Gastroesophageal sphincter (tissue), 4 donors: ENCODE results near the gene AGFG2. TPM values are rescaled to one million over a fixed set of nuclear protein-coding genes. Genes with fewer than 3 reads are reported as not detected.

ENCODE experiments used
- ATAC-seq: fragments of 150-250 bp; one replicate; pipeline ENCODE4 v1.9.1; 2016; ENCODE audit warnings: mild to moderate bottlenecking, moderate library complexity
- H3K27ac ChIP-seq, 4 donors: fragments of 200-600 bp; sonication (generic) in 3 of 4; 1 replicate in 3 of 4; 2 replicates in 1 of 4; pipeline ENCODE4 v1.5.1; 2016 to 2019
- H3K27me3 ChIP-seq: fragments of 200-600 bp; sonication (generic); one replicate; pipeline ENCODE4 v1.5.1; 2019
- H3K36me3 ChIP-seq, 2 donors: fragments of 200-600 bp; sonication (generic); one replicate each; pipeline ENCODE4 v1.5.1; 2019; ENCODE audit warnings: control low read depth in 1 of 2
- H3K4me1 ChIP-seq, 3 donors: fragments of 200-600 bp; sonication (generic); 1 replicate in 2 of 3; 2 replicates in 1 of 3; pipeline ENCODE4 v1.5.1; 2016 to 2019; ENCODE audit warnings: control low read depth in 2 of 3
- H3K4me3 ChIP-seq, 2 donors: fragments of 200-600 bp; sonication (generic); one replicate each; pipeline ENCODE4 v1.5.1; 2019; ENCODE audit warnings: mild to moderate bottlenecking in 1 of 2, moderate library complexity in 1 of 2
- H3K9me3 ChIP-seq, 3 donors: fragments of 200-600 bp; sonication (generic); one replicate each; pipeline ENCODE4 v1.5.1; 2017 to 2019; ENCODE audit warnings: control low read depth in 2 of 3
- CTCF ChIP-seq, 4 experiments: fragments of 200-600 bp in 2 of 4; fragments of 450-650 bp in 2 of 4; sonication (generic) in 1 of 4; IDR thresholded peaks; one replicate each; pipeline ENCODE4 v1.5.1; 2017 to 2019; ENCODE audit warnings: antibody characterized with exemption in 4 of 4, mild to moderate bottlenecking in 2 of 4, moderate library complexity in 2 of 4
- EP300 ChIP-seq: sonication (generic); formaldehyde crosslinking; IDR thresholded peaks from one replicate; pipeline ENCODE4 v1.6.1; 2017; ENCODE audit warnings: antibody characterized with exemption, mild to moderate bottlenecking
- POLR2A ChIP-seq, 2 donors: fragments of 450-650 bp; IDR thresholded peaks; one replicate each; pipeline ENCODE4 v1.6.1; 2017; ENCODE audit warnings: antibody characterized with exemption in 2 of 2, mild to moderate bottlenecking in 2 of 2, moderate library complexity in 1 of 2
- POLR2AphosphoS5 ChIP-seq: sonication (generic); formaldehyde crosslinking; IDR thresholded peaks from one replicate; pipeline ENCODE4 v1.6.1; 2017; ENCODE audit warnings: antibody characterized with exemption
- WGBS, 2 donors: methylation state at CpG; one replicate each; pipeline ENCODE4 v1.1.5; 2018; ENCODE audit warnings: low coverage in 1 of 2; 5-methylcytosine and 5-hydroxymethylcytosine counted together
- total RNA-seq, 4 donors: library from RNA; depleted of rRNA; stranded (reverse); fragments of >200 nt; gene quantifications; one replicate each; pipeline ENCODE4 v1.1.0, GENCODE V29; 2016

Gene AGFG2
- total RNA-seq, 4 donors from 2014 or later = 26.0 to 60.1 (median 36.6) TPM

- H3K4me1 ChIP-seq = no peaks in the 10 kb centered on the region
- H3K27me3 ChIP-seq = peaks cover 15% of the 10 kb centered on the region
- no peak overlapping the region for H3K27ac ChIP-seq
- ATAC-seq = no peak
- H3K36me3 ChIP-seq = no peaks in the 10 kb centered on the region
- H3K9me3 ChIP-seq = no peaks in the 10 kb centered on the region
- 89 to 91% methylated on average over 2 to 9 of the region's 9 CpGs for WGBS, 2 donors
- TF ChIP-seq POLR2AphosphoS5 (no peak), CTCF (IDR thresholded peaks at IDR 0.05) (no peak), POLR2A (IDR thresholded peaks at IDR 0.05) (no peak), EP300 (no peak)
- no peak overlapping the region for H3K4me3 ChIP-seq
Measured at GRCh38 chr7:100504887-100505611, 34.0 kb upstream of the AGFG2 start.

GRCh38 chr7:100506356-100506923 is 32.6 kb upstream of the AGFG2 start:
- H3K9me3 ChIP-seq = no peaks in the 10 kb centered on the region
- TF ChIP-seq CTCF (IDR thresholded peaks at IDR 0.05) (no peak), EP300 (no peak), POLR2A (IDR thresholded peaks at IDR 0.05) (no peak), POLR2AphosphoS5 (no peak)
- H3K4me3 ChIP-seq = no peak overlapping the region
- no peak overlapping the region for H3K27ac ChIP-seq
- ATAC-seq = no peak
- H3K4me1 ChIP-seq = no peaks in the 10 kb centered on the region
- peaks cover 15% of the 10 kb centered on the region for H3K27me3 ChIP-seq
- no peaks in the 10 kb centered on the region for H3K36me3 ChIP-seq
- WGBS, 2 donors = 45 to 80% methylated on average over 3 to 4 of the region's 8 CpGs

- TF ChIP-seq EP300 = no peak
- no peak for TF ChIP-seq CTCF (IDR thresholded peaks at IDR 0.05)
- TF ChIP-seq POLR2AphosphoS5 = no peak
- TF ChIP-seq POLR2A (IDR thresholded peaks at IDR 0.05) = no peak
Measured at GRCh38 chr7:100509231-100509630, 29.8 kb upstream of the AGFG2 start.

GRCh38 chr7:100510437-100511239 is 28.4 kb upstream of the AGFG2 start:
- H3K4me1 ChIP-seq = peaks cover 0 to 6% (median 0%) of the 10 kb centered on the region in 3 donors
- H3K36me3 ChIP-seq = no peaks in the 10 kb centered on the region
- no peak overlapping the region for H3K27ac ChIP-seq
- 86 to 88% methylated on average over 6 to 9 of the region's 9 CpGs for WGBS, 2 donors
- TF ChIP-seq CTCF (IDR thresholded peaks at IDR 0.05) (no peak), EP300 (no peak)
- no peaks in the 10 kb centered on the region for H3K9me3 ChIP-seq
- ATAC-seq = no peak
- peaks cover 11% of the 10 kb centered on the region for H3K27me3 ChIP-seq
- no peak overlapping the region for H3K4me3 ChIP-seq

More at GRCh38 chr7:100509231-100509630, 29.8 kb upstream of the AGFG2 start:
- WGBS, 2 donors = 51 to 54% methylated on average over 5 to 11 of the region's 15 CpGs
- Histone ChIP-seq H3K4me3 (no peak overlapping the region), H3K4me1 (no peaks in the 10 kb centered on the region), H3K9me3 (no peaks in the 10 kb centered on the region), H3K27ac (no peak overlapping the region), H3K27me3 (peaks cover 11% of the 10 kb centered on the region), H3K36me3 (no peaks in the 10 kb centered on the region)
- ATAC-seq = no peak
